Measurements from ENCODE around the gene CLDN6. TPM values are rescaled to one million over a fixed set of nuclear protein-coding genes. Genes with fewer than 3 reads are reported as not detected.

Gene CLDN6
- total and polyA plus RNA-seq, 9 of the 15 experiments (the other 6 are each of a cell fraction or from before 2014, with no cell fraction given): 0.22 to 0.75 (median 0.38) TPM; not detected in 3

GRCh38 chr16:3020604-3021448 is 2.8 kb upstream of the CLDN6 start (continued):
- TF ChIP-seq CAMTA2 (CRISPR knock-in tag; conservative IDR thresholded peaks at IDR 0.05): no peak
- TF ChIP-seq CREB3L1 (IDR thresholded peaks at IDR 0.05; ENCODE audit: borderline replicate concordance, low read depth): no peak
- peak; percentile 90 for TF ChIP-seq SMAD4 (CRISPR knock-in tag; conservative IDR thresholded peaks at IDR 0.05)
- TF ChIP-seq ZNF124 (CRISPR knock-in tag; IDR thresholded peaks at IDR 0.05): no peak
- TF ChIP-seq ZC3H11A (IDR thresholded peaks at IDR 0.05; ENCODE audit: low read depth, low read length): no peak
- TF ChIP-seq RBM39 (optimal IDR thresholded peaks at IDR 0.05; ENCODE audit: low read depth, low read length): peak; percentile 50
- 0 out of 4 replicates have a peak, but pooled peaks have one; percentile 2 to 15 for TF ChIP-seq NRF1 (conservative IDR thresholded peaks at IDR 0.05 in 1 of 2, IDR thresholded peaks at IDR 0.05 in 1 of 2)
- no peak for TF ChIP-seq REST (IDR thresholded peaks at IDR 0.05; ENCODE audit: borderline replicate concordance)
- no peak for TF ChIP-seq REST (CRISPR knock-in tag; IDR thresholded peaks at IDR 0.05; ENCODE audit: low read depth)
- TF ChIP-seq KDM4B (IDR thresholded peaks at IDR 0.05; ENCODE audit: borderline replicate concordance in 2 of 2, low read depth in 1 of 2): no peak
- no peak for TF ChIP-seq CGGBP1 (CRISPR knock-in tag; IDR thresholded peaks at IDR 0.05)
- TF ChIP-seq SUPT5H (IDR thresholded peaks at IDR 0.05): peak; percentile 62
- no peak for TF ChIP-seq GTF2B (IDR thresholded peaks at IDR 0.05; ENCODE audit: extremely low read depth, insufficient read length)
- no peak for TF ChIP-seq DEAF1 (CRISPR knock-in tag; IDR thresholded peaks at IDR 0.05)

Measured in K562 (cell line).